HL-60 (cell line): Measurements from ENCODE around the gene CEBPZOS.

Source experiments
- DNase-seq, 2 experiments: peaks; one replicate each; pipeline ENCODE4 v3.0.0-alpha.2; 2010 to 2020; ENCODE audit warnings: low read depth in 1 of 2, low spot score in 1 of 2
- H3K27ac ChIP-seq: fragments of 250-450 bp; sonication (Bioruptor Pico); replicated peaks from 2 replicates; pipeline ENCODE4 v1.5.1; 2020; ENCODE audit warnings: mild to moderate bottlenecking, moderate library complexity
- H3K27me3 ChIP-seq: fragments of 250-450 bp; sonication (Bioruptor Pico); 2 replicates; pipeline ENCODE4 v1.5.1; 2021; ENCODE audit warnings: mild to moderate bottlenecking, moderate library complexity; ENCODE audit not compliant: insufficient read depth, poor library complexity, severe bottlenecking
- H3K4me3 ChIP-seq: replicated peaks from 2 replicates; pipeline ENCODE4 v1.5.1; 2011; ENCODE audit warnings: mild to moderate bottlenecking, control low read depth, low read length; ENCODE audit not compliant: insufficient read depth
- GABPA ChIP-seq: IDR thresholded peaks from 2 replicates; pipeline ENCODE4 v1.6.1; 2012; ENCODE audit warnings: low read depth
- POLR2AphosphoS5 ChIP-seq: IDR thresholded peaks from 2 replicates; pipeline ENCODE4 v1.6.1; 2012; ENCODE audit warnings: low read depth
- REST ChIP-seq: IDR thresholded peaks from 2 replicates; pipeline ENCODE4 v1.6.1; 2012; ENCODE audit warnings: low read depth; ENCODE audit not compliant: insufficient replicate concordance
- SPI1 ChIP-seq: IDR thresholded peaks from 2 replicates; pipeline ENCODE4 v1.6.1; 2012; ENCODE audit warnings: low read depth, mild to moderate bottlenecking, borderline replicate concordance
- TF ChIP-seq, protein P1 (sequence below): IDR thresholded peaks from one replicate; pipeline ENCODE4 v1.5.1; 2011; ENCODE audit warnings: low read length, control low read depth, inconsistent platforms; ENCODE audit not compliant: insufficient read depth

The CEBPZOS gene

GRCh38 chr2:37154785-37155184 is 41.5 kb upstream of the CEBPZOS start:
- Histone ChIP-seq H3K27me3 (no peaks in the 10 kb centered on the region), H3K4me3 (no peak overlapping the region), H3K27ac (no peak overlapping the region)
- TF ChIP-seq REST (peak; percentile 19), SPI1 (no peak)
- DNase-seq, result no peak

DNA sequence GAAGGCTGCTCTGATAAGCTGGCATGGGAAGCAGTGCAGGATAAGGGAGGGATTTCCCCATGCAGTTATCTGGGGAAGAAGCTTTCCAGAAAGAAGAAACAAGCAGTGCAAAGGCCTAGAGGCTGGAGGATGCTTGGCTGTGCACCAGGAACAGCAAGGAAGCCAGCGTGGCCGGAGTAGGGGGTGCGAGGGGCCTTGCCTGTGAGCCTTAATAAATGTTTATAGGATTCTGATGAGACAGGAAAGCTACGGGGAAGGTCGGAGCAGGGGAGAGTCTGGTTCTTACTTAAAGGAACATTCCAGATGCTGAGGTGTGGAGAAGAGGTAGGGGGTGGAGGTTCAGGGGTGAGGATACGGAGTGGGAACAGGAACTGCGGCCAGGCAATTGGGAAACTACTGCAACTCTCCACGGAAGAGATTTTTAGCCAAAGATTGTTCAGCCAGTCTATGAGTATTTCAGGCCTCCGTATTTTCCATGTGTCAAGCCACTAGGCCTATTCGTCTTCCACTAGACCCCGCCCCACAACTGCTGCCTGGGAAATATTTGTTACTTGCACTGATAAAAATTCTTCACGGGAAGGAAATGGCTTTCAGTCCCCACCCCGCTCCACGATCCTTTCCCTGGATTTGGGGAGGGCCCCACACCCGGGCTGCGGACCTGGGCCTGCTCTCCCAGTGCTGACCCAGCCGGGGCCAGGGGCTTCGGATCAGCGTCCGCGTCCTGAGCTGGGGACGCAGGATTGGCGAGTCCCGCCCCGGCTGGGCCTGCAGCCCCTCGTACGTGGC is 40.0 kb upstream of the CEBPZOS start:
- TF ChIP-seq REST, result no peak
- TF ChIP-seq SPI1, result no peak
- TF ChIP-seq POLR2AphosphoS5, result no peak
- TF ChIP-seq, protein P1, sequence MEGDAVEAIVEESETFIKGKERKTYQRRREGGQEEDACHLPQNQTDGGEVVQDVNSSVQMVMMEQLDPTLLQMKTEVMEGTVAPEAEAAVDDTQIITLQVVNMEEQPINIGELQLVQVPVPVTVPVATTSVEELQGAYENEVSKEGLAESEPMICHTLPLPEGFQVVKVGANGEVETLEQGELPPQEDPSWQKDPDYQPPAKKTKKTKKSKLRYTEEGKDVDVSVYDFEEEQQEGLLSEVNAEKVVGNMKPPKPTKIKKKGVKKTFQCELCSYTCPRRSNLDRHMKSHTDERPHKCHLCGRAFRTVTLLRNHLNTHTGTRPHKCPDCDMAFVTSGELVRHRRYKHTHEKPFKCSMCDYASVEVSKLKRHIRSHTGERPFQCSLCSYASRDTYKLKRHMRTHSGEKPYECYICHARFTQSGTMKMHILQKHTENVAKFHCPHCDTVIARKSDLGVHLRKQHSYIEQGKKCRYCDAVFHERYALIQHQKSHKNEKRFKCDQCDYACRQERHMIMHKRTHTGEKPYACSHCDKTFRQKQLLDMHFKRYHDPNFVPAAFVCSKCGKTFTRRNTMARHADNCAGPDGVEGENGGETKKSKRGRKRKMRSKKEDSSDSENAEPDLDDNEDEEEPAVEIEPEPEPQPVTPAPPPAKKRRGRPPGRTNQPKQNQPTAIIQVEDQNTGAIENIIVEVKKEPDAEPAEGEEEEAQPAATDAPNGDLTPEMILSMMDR, result no peak
- TF ChIP-seq GABPA, result no peak
- H3K27me3 ChIP-seq, result no peaks in the 10 kb centered on the region
- H3K27ac ChIP-seq, result peak overlapping the region; percentile 79
- DNase-seq, result peak; percentile 10 to 46
- peak overlapping the region; percentile 65 for H3K4me3 ChIP-seq

- TF ChIP-seq SPI1 (no peak), POLR2AphosphoS5 (peak; percentile 73)
- TF ChIP-seq, protein P1, result no peak
- peak within 1 kb of the TSS; percentile 79 for H3K27ac ChIP-seq
- H3K4me3 ChIP-seq, result peak within 1 kb of the TSS; percentile 65
- H3K27me3 ChIP-seq, result no peaks in the 10 kb centered on the region
- DNase-seq, result peak; percentile 41 to 84
Observed at GRCh38 chr2:37156857-37157714, 39.2 kb upstream of the CEBPZOS start, which contains the start of gene EIF2AK2. TSS of gene EIF2AK2 (minus strand) at chr2:37156980. CDS start at chr2:37147806, 9,174 bp downstream.

GRCh38 chr2:37164757-37165156 is 31.5 kb upstream of the CEBPZOS start:
- H3K27ac ChIP-seq, result no peak overlapping the region
- H3K4me3 ChIP-seq, result no peak overlapping the region
- TF ChIP-seq REST, result no peak
- no peak for TF ChIP-seq SPI1

More at GRCh38 chr2:37164757-37165156, 31.5 kb upstream of the CEBPZOS start:
- no peak for DNase-seq
- no peaks in the 10 kb centered on the region for H3K27me3 ChIP-seq
